AG04450 (cell line): Measurements from ENCODE around the gene VPS39. TPM values are rescaled to one million over a fixed set of nuclear protein-coding genes. Genes with fewer than 3 reads are reported as not detected.

ENCODE experiments used
- CTCF ChIA-PET: fragments of 300-600, 350-600 bp; formaldehyde crosslinking; extraction: SDS; loops from one replicate; lab custom pipeline; 2022; ENCODE audit warnings: antibody characterized with exemption, inconsistent platforms; lab: Charles Lee
- POLR2A ChIA-PET: fragments of 350-600 bp; formaldehyde crosslinking; extraction: SDS; loops from one replicate; lab custom pipeline; 2021; ENCODE audit warnings: antibody characterized with exemption, inconsistent platforms; lab: Yijun Ruan, JAX
- DNase-seq: peaks from one replicate; pipeline ENCODE4 v3.0.0-alpha.2; 2011; ENCODE audit warnings: low read depth, low spot score
- H3K27ac ChIP-seq: one replicate; pipeline ENCODE4 v1.5.1; 2012; ENCODE audit warnings: low read depth, low read length, control low read depth
- H3K27me3 ChIP-seq: one replicate; pipeline ENCODE4 v1.6.0; 2012; ENCODE audit warnings: low read length; ENCODE audit not compliant: control insufficient read depth, insufficient read depth
- H3K4me3 ChIP-seq: 2 replicates; pipeline ENCODE4 v1.5.1; 2011; ENCODE audit warnings: mild to moderate bottlenecking, low read depth, low read length, control low read depth
- H3K9me3 ChIP-seq: 2 replicates; pipeline ENCODE4 v1.5.1; 2012; ENCODE audit warnings: low read length; ENCODE audit not compliant: control insufficient read depth, insufficient read depth
- CTCF ChIP-seq: IDR thresholded peaks from 2 replicates; pipeline ENCODE4 v1.5.1; 2011; ENCODE audit warnings: low read depth, low read length, control low read depth, inconsistent platforms
- polyA plus RNA-seq: library from polyadenylated mRNA; depleted of rRNA; stranded (reverse); fragments of >200 nt; gene quantifications from 2 replicates; pipeline ENCODE4 v1.2.3, GENCODE V29; 2011

The VPS39 gene
- polyA plus RNA-seq, 1 experiment = 69.0 TPM

GRCh38 chr15:42123546-42123945 lies 84.6 kb downstream of the VPS39 start:
- CTCF ChIA-PET = interaction anchor here (1.1 kb wide), 1 partner anchor 40 kb away, joined by 3 read pairs; no protein-coding TSS in a partner anchor
- Histone ChIP-seq H3K27me3 (peaks cover 45% of the 10 kb centered on the region), H3K4me3 (no peak overlapping the region), H3K27ac (no peak overlapping the region), H3K9me3 (no peaks in the 10 kb centered on the region)
- POLR2A ChIA-PET = no interaction called here
- no peak for TF ChIP-seq CTCF
- no peak for DNase-seq

- no peaks in the 10 kb centered on the region for H3K9me3 ChIP-seq
- no peak overlapping the region for H3K4me3 ChIP-seq
- CTCF ChIA-PET = no interaction called here
- H3K27ac ChIP-seq = no peak overlapping the region
- peaks cover 41% of the 10 kb centered on the region for H3K27me3 ChIP-seq
- no peak for DNase-seq
- POLR2A ChIA-PET = no interaction called here
- no peak for TF ChIP-seq CTCF
Measured at GRCh38 chr15:42121682-42122081, 86.4 kb downstream of the VPS39 start.

- H3K27me3 ChIP-seq = peaks cover 41% of the 10 kb centered on the region
- CTCF ChIA-PET = interaction anchor here (1.2 kb wide), 1 partner anchor 17 kb away, joined by 3 read pairs; no protein-coding TSS in a partner anchor
- no peak for DNase-seq
- TF ChIP-seq CTCF = no peak
- no peaks in the 10 kb centered on the region for H3K9me3 ChIP-seq
- POLR2A ChIA-PET = no interaction called here
- no peak overlapping the region for H3K4me3 ChIP-seq
- no peak overlapping the region for H3K27ac ChIP-seq
Measured at GRCh38 chr15:42121021-42121420, 87.1 kb downstream of the VPS39 start.

- no peak for TF ChIP-seq CTCF
- no peak overlapping the region for H3K4me3 ChIP-seq
- no peak overlapping the region for H3K27ac ChIP-seq
- POLR2A ChIA-PET = no interaction called here
- no peaks in the 10 kb centered on the region for H3K9me3 ChIP-seq
- CTCF ChIA-PET = interaction anchor here (1.2 kb wide), 1 partner anchor 17 kb away, joined by 3 read pairs; no protein-coding TSS in a partner anchor
- peaks cover 41% of the 10 kb centered on the region for H3K27me3 ChIP-seq
- DNase-seq = no peak
Measured at GRCh38 chr15:42120285-42120684, 87.8 kb downstream of the VPS39 start.

GRCh38 chr15:42119446-42119760 lies 88.7 kb downstream of the VPS39 start:
- TF ChIP-seq CTCF = no peak
- Histone ChIP-seq H3K4me3 (no peak overlapping the region), H3K27ac (no peak overlapping the region), H3K27me3 (peaks cover 43% of the 10 kb centered on the region), H3K9me3 (no peaks in the 10 kb centered on the region)
- DNase-seq = no peak
- ChIA-PET POLR2A (no interaction called here), CTCF (no interaction called here)
